ENCODE data around the gene TEX52. TPM values are rescaled to one million over a fixed set of nuclear protein-coding genes. Genes with fewer than 3 reads are reported as not detected.

The TEX52 gene
- total RNA-seq, 2 experiments from 2014 or later, result 0.29 to 0.36 TPM

- no peaks in the 10 kb centered on the region for H3K9me3 Mint-ChIP-seq
- no peaks in the 10 kb centered on the region for H3K4me1 Mint-ChIP-seq (ENCODE audit: low read depth)
- CTCF ChIA-PET, result interaction anchor here (0.7 to 3.4 kb wide), 8 partner anchors 9 to 197 kb away, joined by 3 to 11 read pairs (median 4); partner anchors contain the start of gene TULP3
- intact Hi-C loops (cut with micrococcal nuclease), result no loop called here
- DNase-seq (no peak), ATAC-seq (no peak)
- peaks cover 12% of the 10 kb centered on the region for H3K36me3 Mint-ChIP-seq (ENCODE audit: low read depth)
- H3K4me3 Mint-ChIP-seq, result no peak overlapping the region
- no peaks in the 10 kb centered on the region for H3K27me3 Mint-ChIP-seq
- no peak overlapping the region for H3K27ac Mint-ChIP-seq
- POLR2A ChIA-PET, result interaction anchor here (0.9 to 1.1 kb wide), 3 partner anchors 9 to 28 kb away, joined by 3 read pairs; no protein-coding TSS in a partner anchor
- TF ChIP-seq CTCF (IDR thresholded peaks at IDR 0.05), result no peak
These were observed 11.6 kb downstream of the TEX52 start for GRCh38 chr12:2845280-2845679.

- POLR2A ChIA-PET, result interaction anchor here (1.1 kb wide), 1 partner anchor 19 kb away, joined by 3 read pairs; no protein-coding TSS in a partner anchor
- peaks cover 14% of the 10 kb centered on the region for H3K36me3 Mint-ChIP-seq (ENCODE audit: low read depth)
- H3K27me3 Mint-ChIP-seq, result no peaks in the 10 kb centered on the region
- TF ChIP-seq CTCF (IDR thresholded peaks at IDR 0.05), result no peak
- no peak overlapping the region for H3K4me3 Mint-ChIP-seq
- no peak overlapping the region for H3K27ac Mint-ChIP-seq
- H3K4me1 Mint-ChIP-seq (ENCODE audit: low read depth), result no peaks in the 10 kb centered on the region
- CTCF ChIA-PET, result interaction anchor here (0.9 to 3.4 kb wide), 4 partner anchors 9 to 197 kb away, joined by 3 to 11 read pairs (median 4); partner anchors contain the start of gene TULP3
- DNase-seq (no peak), ATAC-seq (no peak)
- no peaks in the 10 kb centered on the region for H3K9me3 Mint-ChIP-seq
- intact Hi-C loops (cut with micrococcal nuclease), result no loop called here
These were observed 12.1 kb downstream of the TEX52 start for GRCh38 chr12:2844786-2845185.

- H3K36me3 Mint-ChIP-seq (ENCODE audit: low read depth), result peaks cover 20% of the 10 kb centered on the region
- CTCF ChIA-PET, result interaction anchor here (1.1 to 1.2 kb wide), 2 partner anchors 11 to 101 kb away, joined by 3 read pairs; no protein-coding TSS in a partner anchor
These were observed 13.9 kb downstream of the TEX52 start for GRCh38 chr12:2842948-2843347.

GRCh38 chr12:2841056-2841650, 15.7 kb downstream of the TEX52 start:
- ATAC-seq, result no peak
- Mint-ChIP-seq H3K4me3 (no peak overlapping the region), H3K4me1 (ENCODE audit: low read depth) (peaks cover 2% of the 10 kb centered on the region), H3K9me3 (no peaks in the 10 kb centered on the region), H3K27ac (no peak overlapping the region), H3K27me3 (no peaks in the 10 kb centered on the region), H3K36me3 (ENCODE audit: low read depth) (peaks cover 19% of the 10 kb centered on the region)
- ChIA-PET POLR2A (interaction anchor here (1.1 kb wide), 1 partner anchor 37 kb away, joined by 3 read pairs; no protein-coding TSS in a partner anchor), CTCF (interaction anchor here (1.2 kb wide), 1 partner anchor 12 kb away, joined by 4 read pairs; no protein-coding TSS in a partner anchor)
- no peak for DNase-seq
- TF ChIP-seq CTCF (IDR thresholded peaks at IDR 0.05), result no peak
- intact Hi-C loops (cut with micrococcal nuclease), result no loop called here

More at GRCh38 chr12:2842948-2843347, 13.9 kb downstream of the TEX52 start:
- DNase-seq (no peak), ATAC-seq (no peak)
- Mint-ChIP-seq H3K4me3 (no peak overlapping the region), H3K27ac (no peak overlapping the region), H3K27me3 (no peaks in the 10 kb centered on the region), H3K4me1 (ENCODE audit: low read depth) (no peaks in the 10 kb centered on the region), H3K9me3 (no peaks in the 10 kb centered on the region)
- TF ChIP-seq CTCF (IDR thresholded peaks at IDR 0.05), result no peak
- POLR2A ChIA-PET, result no interaction called here
- intact Hi-C loops (cut with micrococcal nuclease), result no loop called here

- ATAC-seq (no peak), DNase-seq (no peak)
- no peak for TF ChIP-seq CTCF (IDR thresholded peaks at IDR 0.05)
- intact Hi-C loops (cut with micrococcal nuclease), result no loop called here
- Mint-ChIP-seq H3K9me3 (no peaks in the 10 kb centered on the region), H3K4me3 (no peak overlapping the region), H3K27me3 (no peaks in the 10 kb centered on the region), H3K4me1 (ENCODE audit: low read depth) (peaks cover 16% of the 10 kb centered on the region), H3K36me3 (ENCODE audit: low read depth) (peaks cover 17% of the 10 kb centered on the region), H3K27ac (no peak overlapping the region)
- ChIA-PET POLR2A (interaction anchor here (1.6 kb wide), 1 partner anchor 9 kb away, joined by 3 read pairs; no protein-coding TSS in a partner anchor), CTCF (interaction anchor here (1.2 kb wide), 1 partner anchor 9 kb away, joined by 4 read pairs; no protein-coding TSS in a partner anchor)
These were observed 20.3 kb downstream of the TEX52 start for GRCh38 chr12:2836574-2836973.

Data from activated CD8-positive, alpha-beta T cell treated with anti-CD3 and anti-CD28 coated beads for 36 hours (primary cell).